Large intestine (tissue), 3 donors: ENCODE measurements around the gene TBC1D26. TPM values are rescaled to one million over a fixed set of nuclear protein-coding genes. Genes with fewer than 3 reads are reported as not detected.
"Not testable (repeated sequence)": the region's sequence is repeated elsewhere in the genome, so short reads cannot be mapped to it uniquely, and the experiment has no call there.

ENCODE experiments used
- DNase-seq, 2 donors: peaks; one replicate each; pipeline versions ENCODE4 v3.0.0 to v3.0.0-alpha.2; 2013
- H3K27ac ChIP-seq: one replicate; pipeline ENCODE4 v1.5.1; 2013; ENCODE audit warnings: low read length
- H3K27me3 ChIP-seq: 2 replicates; pipeline ENCODE4 v1.6.1; 2013; ENCODE audit warnings: low read length; ENCODE audit not compliant: control insufficient read depth, insufficient read depth
- H3K36me3 ChIP-seq: 2 replicates; pipeline ENCODE4 v1.6.1; 2013; ENCODE audit warnings: low read length; ENCODE audit not compliant: control insufficient read depth, insufficient read depth
- H3K4me1 ChIP-seq: one replicate; pipeline ENCODE4 v1.6.1; 2013; ENCODE audit warnings: low read length; ENCODE audit not compliant: control insufficient read depth, insufficient read depth
- H3K4me3 ChIP-seq: one replicate; pipeline ENCODE4 v1.5.1; 2013; ENCODE audit warnings: low read length
- H3K9me3 ChIP-seq: one replicate; pipeline ENCODE4 v1.6.1; 2013; ENCODE audit warnings: mild to moderate bottlenecking, low read depth, low read length, moderate library complexity; ENCODE audit not compliant: control insufficient read depth
- WGBS: methylation state at CpG from one replicate; pipeline ENCODE4 v1.1.5; 2013; ENCODE audit warnings: low lambda C conversion rate; ENCODE audit not compliant: insufficient coverage; 5-methylcytosine and 5-hydroxymethylcytosine counted together
- polyA plus RNA-seq: library from polyadenylated mRNA; unstranded; fragments of 120-200 nt; gene quantifications from one replicate; pipeline ENCODE4 v1.2.1, GENCODE V29; 2013

TBC1D26 gene
- polyA plus RNA-seq, 1 donor, result 0.28 TPM

DNA sequence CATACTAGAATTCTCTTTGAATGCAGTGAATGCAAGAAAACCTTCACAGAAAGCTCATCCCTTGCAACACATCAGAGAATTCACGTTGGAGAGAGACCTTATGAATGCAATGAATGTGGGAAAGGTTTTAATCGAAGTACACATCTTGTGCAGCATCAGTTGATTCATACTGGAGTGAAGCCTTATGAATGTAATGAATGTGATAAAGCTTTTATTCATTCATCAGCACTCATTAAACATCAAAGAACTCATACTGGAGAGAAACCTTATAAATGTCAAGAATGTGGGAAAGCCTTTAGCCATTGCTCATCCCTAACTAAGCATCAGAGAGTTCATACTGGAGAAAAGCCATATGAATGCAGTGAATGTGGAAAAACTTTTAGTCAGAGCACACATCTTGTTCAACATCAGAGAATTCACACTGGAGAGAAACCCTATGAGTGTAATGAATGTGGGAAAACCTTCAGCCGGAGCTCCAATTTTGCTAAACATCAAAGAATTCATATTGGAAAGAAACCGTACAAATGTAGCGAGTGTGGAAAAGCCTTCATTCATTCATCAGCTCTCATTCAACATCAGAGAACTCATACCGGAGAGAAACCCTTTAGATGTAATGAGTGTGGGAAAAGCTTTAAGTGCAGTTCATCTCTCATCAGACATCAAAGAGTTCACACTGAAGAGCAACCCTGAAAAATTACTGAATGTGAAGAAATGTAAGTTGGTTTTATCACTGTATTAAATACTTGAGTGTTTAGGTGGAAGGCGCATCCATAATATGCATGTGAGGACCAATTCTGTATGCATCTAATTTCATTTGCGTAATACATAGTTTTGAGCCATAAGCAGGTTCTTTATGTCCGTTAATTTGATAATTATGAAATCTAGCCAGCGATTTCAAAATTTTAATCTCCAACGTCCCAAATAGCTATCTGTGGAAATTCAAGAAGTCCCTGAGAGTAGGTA is 15.2 kb upstream of the TBC1D26 start:
- H3K4me3 ChIP-seq, DNase-seq, H3K27ac ChIP-seq, H3K36me3 ChIP-seq, H3K9me3 ChIP-seq, H3K4me1 ChIP-seq, H3K27me3 ChIP-seq: not testable (repeated sequence)
- WGBS, result 80% methylated on average over 1 of the region's 11 CpGs

DNA sequence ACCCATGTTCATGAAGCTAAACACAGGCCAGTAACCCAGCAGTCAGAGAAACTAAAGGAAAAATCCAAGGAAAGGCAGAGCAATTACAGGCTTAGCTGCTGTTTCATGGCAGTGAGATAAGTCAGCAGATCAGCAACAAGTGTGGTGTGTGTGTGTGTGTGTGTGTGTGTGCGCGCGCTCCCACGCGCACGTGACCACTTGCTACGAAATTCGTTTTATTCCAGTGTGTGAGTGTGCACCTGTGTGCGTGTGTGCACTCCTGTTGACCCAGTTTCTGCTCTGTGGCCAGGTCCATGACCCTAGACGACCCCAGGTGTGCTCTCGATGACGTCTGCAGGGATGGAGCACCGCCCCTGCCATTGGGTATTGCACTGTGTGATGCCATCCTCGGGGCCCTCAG is 1.5 kb upstream of the TBC1D26 start:
- H3K4me1 ChIP-seq, H3K27ac ChIP-seq, DNase-seq, H3K36me3 ChIP-seq, H3K4me3 ChIP-seq, H3K9me3 ChIP-seq, H3K27me3 ChIP-seq: not testable (repeated sequence)
- no CpG with 5 or more reads among the region's 14 CpGs for WGBS

DNA sequence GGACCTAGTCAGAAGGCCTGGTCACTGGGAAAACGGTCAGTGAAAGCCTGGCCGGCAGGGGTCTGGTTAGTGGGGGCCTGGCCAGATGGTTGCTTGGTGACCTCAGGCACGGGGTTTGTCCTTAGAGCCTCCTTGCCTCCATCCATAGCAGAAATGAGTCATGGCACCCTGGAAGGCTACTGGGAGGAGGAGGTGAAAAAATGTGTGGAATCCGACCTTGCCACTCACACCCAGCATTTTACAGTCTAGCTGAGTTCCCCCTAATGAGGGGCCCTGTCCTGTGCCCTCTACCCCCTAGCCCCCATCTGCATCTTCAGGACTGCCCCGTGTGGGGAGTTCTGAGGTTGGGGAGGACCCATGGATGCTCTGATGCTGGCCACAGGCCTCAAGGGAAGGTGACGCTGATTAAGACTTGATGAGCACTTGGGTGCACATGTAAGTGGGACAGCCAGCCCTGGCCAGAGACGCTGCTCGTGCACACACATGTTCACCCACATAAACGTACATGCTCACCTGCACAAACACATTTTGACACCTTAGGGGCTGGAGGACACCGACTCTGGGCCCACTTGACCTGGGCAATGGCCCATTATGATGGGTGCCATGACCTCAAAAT is 1.2 kb downstream of the TBC1D26 start:
- DNase-seq, H3K4me3 ChIP-seq, H3K36me3 ChIP-seq, H3K27me3 ChIP-seq, H3K9me3 ChIP-seq, H3K4me1 ChIP-seq, H3K27ac ChIP-seq: not testable (repeated sequence)
- WGBS, result no CpG with 5 or more reads among the region's 10 CpGs

DNA sequence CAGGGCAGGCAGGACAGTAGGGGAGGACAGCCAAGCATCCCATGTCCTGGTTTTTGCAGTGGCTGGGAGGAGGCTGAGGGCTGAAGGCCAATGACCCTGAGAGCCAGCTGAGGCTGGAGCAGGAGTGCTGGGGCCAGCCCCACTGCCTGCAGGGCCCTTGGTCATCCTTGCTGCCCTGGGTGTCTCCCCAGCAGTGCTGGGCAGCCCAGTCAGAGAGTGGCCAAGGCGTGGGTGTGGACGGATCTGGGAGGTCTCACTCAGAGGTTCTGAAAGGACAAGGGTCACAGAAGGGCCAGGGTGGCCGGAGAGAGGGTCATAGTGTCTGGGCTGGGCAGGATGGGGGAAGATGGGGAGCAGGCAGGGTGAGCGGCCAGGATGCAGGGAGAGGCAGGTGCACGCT is 4.5 kb downstream of the TBC1D26 start:
- DNase-seq, H3K27ac ChIP-seq, H3K27me3 ChIP-seq, H3K4me3 ChIP-seq, H3K4me1 ChIP-seq, H3K36me3 ChIP-seq, H3K9me3 ChIP-seq: not testable (repeated sequence)
- no CpG with 5 or more reads among the region's 5 CpGs for WGBS

DNA sequence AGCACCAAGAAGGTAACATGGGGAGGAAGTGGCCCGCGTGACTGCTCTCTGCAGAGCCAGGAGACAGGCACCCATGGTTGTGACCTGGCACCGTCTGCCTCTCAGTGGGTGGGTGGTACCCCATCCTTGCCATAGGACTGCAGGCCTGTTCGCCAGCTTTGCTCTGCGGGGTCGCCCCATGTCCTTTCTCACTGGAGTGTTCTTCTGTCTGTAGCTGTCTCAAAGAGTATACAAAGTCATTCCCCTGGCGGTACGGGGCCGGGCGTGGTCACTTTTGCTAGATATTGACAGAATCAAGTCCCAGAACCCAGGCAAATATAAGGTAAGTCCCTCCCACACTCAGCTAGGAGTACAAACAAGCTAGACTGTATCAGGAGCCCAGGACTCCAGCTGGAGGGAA is 6.0 kb downstream of the TBC1D26 start:
- no peaks in the 10 kb centered on the region for H3K27me3 ChIP-seq
- no peaks in the 10 kb centered on the region for H3K4me1 ChIP-seq
- H3K9me3 ChIP-seq, result no peaks in the 10 kb centered on the region
- H3K36me3 ChIP-seq, result no peaks in the 10 kb centered on the region
- DNase-seq, result no peak
- no peak overlapping the region for H3K27ac ChIP-seq
- no CpG with 5 or more reads among the region's 10 CpGs for WGBS
- no peak overlapping the region for H3K4me3 ChIP-seq

DNA sequence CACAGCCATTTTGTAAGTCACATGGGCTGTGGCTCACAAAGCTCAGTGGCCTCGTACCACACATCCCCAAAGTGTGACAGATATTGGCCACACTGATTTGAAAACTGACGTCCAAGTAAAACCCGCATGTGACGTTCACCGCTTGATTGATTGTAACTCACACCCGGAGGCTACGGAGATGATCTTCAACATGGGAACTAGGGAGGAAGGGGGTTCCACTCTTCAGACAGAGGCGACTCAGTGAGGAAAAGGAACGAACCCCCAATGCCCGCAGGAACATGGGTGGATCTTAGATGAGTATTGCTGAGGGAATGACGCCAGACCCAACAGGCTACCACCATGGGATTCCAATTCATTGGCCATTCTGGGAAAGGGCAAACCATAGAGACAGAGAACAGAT is 7.2 kb downstream of the TBC1D26 start:
- not testable (repeated sequence) for DNase-seq, H3K27ac ChIP-seq, H3K4me1 ChIP-seq, H3K36me3 ChIP-seq, H3K4me3 ChIP-seq, H3K9me3 ChIP-seq, H3K27me3 ChIP-seq
- 88% methylated on average over 4 of the region's 11 CpGs for WGBS

DNA sequence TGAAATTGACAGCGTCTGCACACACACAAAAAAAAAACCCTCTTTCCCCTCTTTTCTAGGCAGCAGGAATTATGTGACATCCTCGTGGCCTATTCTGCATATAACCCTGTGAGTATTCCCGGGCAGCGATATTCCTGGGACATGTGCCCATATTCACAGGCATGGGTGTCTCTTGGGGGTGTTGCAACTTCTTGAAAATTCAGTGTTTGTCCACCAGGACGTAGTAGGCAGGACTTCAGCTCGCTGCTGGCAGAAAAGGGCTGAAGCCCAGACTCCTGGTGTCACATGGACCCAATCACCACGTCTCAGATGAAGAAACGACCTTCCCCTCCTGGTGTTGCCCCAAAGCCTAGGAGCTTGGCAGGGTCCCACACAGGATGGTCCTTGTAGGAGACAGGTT is 8.0 kb downstream of the TBC1D26 start:
- H3K4me1 ChIP-seq, H3K9me3 ChIP-seq, H3K4me3 ChIP-seq, DNase-seq, H3K27ac ChIP-seq, H3K27me3 ChIP-seq, H3K36me3 ChIP-seq: not testable (repeated sequence)
- WGBS, result no CpG with 5 or more reads among the region's 8 CpGs

DNA sequence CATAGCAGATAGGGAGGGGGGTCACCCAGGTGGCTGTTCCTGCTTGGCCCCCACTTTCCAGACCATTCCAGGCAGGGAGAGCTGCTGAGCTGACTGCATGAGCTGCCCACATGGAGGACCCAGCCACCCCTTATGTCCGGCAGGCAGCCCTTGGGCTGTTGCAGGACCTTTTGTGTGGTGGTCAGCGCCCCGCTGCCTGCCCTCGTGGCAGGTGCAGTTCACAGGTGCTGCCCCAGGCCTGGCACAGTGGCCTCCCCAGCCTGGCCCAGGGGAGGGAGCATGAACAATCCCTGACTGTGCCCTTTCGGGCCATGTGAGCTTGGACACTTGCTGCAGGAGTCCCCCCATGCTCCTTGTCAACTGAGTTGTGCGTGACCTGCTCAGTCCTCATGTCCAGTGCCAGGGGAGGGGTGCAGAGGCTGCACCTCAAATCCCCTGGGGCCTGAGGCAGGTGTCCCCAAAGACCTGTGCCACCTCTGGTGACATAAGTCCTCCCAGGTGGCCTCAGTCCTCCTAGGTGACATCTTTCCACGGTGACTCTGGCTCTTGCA is 8.6 kb downstream of the TBC1D26 start:
- WGBS, result no CpG with 5 or more reads among the region's 7 CpGs

DNA sequence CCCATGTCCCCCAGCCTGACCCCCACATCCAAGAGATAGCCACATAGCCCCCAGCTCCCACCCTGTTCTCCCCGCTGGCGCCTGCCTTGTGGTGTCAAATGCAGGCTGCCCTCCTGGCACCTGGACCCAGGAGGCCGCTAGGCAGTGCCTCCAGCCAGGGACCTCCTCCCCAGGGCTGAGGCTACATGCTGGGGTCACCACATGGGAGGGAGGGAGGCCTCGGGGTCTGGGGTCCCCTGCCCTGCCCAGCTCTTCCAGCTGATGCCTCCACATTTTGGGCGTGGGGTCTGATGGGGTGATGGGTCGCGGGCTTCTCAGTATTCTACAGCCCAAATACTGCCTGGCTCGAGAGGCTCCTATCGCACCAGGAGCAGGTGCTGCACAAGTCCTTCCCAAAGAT is 9.5 kb downstream of the TBC1D26 start:
- Histone ChIP-seq H3K4me3 (no peak overlapping the region), H3K27ac (no peak overlapping the region), H3K4me1 (no peaks in the 10 kb centered on the region), H3K27me3 (peaks cover 2% of the 10 kb centered on the region), H3K36me3 (no peaks in the 10 kb centered on the region), H3K9me3 (no peaks in the 10 kb centered on the region)
- DNase-seq, result no peak
- WGBS, result no CpG with 5 or more reads among the region's 9 CpGs

More for the DNA sequence above, 8.6 kb downstream of the TBC1D26 start:
- DNase-seq, result no peak
- H3K27me3 ChIP-seq, result no peaks in the 10 kb centered on the region
- H3K36me3 ChIP-seq, result no peaks in the 10 kb centered on the region
- no peaks in the 10 kb centered on the region for H3K4me1 ChIP-seq
- H3K4me3 ChIP-seq, result no peak overlapping the region
- H3K27ac ChIP-seq, result no peak overlapping the region
- no peaks in the 10 kb centered on the region for H3K9me3 ChIP-seq

DNA sequence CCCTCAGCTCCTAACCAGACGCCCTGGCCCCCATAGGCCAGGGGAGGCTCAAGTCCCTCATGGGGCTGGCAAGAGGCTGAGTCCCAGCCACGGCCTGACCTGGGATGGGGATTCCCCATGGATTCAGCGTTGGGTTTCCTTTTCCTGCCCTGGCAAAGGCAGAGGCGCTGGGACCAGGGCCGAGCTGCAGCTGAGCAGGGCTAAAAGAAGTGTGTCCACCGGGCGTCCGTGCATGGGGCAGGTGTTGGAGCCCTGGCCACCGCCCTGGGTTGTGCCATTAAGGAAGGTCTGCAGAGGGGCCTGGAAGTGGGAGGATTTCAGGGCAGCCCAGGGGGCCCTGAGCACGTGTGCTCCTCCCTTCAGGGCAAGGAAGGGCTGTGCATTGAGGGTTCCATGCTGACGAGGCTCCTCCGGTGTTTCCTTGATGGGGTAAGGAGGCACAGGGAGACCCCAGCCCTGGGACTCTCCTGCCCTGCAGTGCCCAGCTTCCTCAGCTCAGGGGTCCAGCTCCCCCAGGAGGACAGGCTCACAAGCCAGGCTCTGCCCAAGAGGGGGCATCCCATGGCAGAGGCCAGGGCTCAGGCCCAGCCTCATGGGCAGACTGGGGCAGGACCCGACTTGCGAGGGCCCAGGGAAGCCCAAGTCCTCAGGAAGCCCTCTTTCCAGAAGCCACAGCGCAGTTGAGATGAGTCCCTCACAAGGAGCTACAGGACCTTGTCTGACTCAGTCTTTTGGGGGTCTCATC is 10.1 kb downstream of the TBC1D26 start:
- Histone ChIP-seq H3K36me3 (no peaks in the 10 kb centered on the region), H3K27ac (no peak overlapping the region), H3K9me3 (no peaks in the 10 kb centered on the region), H3K4me3 (no peak overlapping the region), H3K4me1 (no peaks in the 10 kb centered on the region), H3K27me3 (peaks cover 7% of the 10 kb centered on the region)
- WGBS, result no CpG with 5 or more reads among the region's 15 CpGs
- no peak for DNase-seq
